NOMO-1 treated with DMSO at 0.1 percent for 48 hours (cell line): ENCODE measurements around the gene SMPDL3A.

Experiments used
- DNase-seq: peaks from one replicate; lab custom pipeline; 2025; ENCODE audit not compliant: unreplicated experiment; lab: John Stamatoyannopoulos, UW

The SMPDL3A gene

DNA sequence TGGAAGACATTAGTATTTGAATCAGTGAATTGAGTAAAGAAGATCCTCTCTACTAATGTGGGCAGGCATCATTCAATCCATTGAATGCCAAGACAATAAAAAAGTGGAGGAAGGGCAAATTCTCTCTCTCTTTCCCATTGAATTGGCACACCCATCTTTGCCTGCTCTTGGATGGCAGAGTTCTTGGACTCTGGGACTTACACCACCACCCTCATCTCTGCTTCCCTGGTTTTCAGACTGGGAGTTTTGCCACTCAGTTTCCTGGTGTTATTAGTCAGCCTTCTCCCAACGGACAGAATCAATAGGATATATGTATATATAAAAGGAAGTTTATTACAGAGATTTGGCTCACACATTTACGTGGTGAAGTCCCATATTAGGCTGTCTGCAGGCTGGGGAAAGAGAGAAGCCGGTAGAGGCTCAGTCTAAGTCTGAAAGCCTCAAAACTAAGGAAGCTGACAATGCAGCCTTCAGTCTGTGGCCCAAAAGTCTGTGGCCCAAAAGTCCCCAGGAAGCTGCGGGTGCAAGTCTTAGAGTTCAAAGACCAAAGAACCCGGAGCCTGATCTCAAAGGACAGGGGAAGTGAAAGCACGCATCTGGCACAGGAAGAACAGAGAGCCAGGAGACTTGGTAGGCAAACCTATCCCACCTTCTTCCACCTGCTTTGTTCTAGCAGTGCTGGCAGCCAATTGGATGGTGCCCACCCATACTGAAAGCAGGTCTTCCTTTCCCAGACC lies 64.4 kb downstream of the SMPDL3A start:
- DNase-seq = peak; percentile 79
